ENCODE data around the gene EIF3L.
A peak's percentile ranks its signal among the peaks of the same experiment; 100 is the strongest.

EIF3L gene

GRCh38 chr22:37932821-37933578, 83.8 kb downstream of the EIF3L start:
- peaks cover 5% of the 10 kb centered on the region for H3K4me1 ChIP-seq (ENCODE audit: insufficient read depth, insufficient read length)
- no peaks in the 10 kb centered on the region for H3K9me3 ChIP-seq (ENCODE audit: insufficient read depth, low read length)
- no peak overlapping the region for H3K4me3 ChIP-seq (ENCODE audit: insufficient read length, low read depth)
- H3K9ac ChIP-seq (ENCODE audit: insufficient read length, low read depth): no peak overlapping the region
- TF ChIP-seq YY1 (IDR thresholded peaks at IDR 0.05; ENCODE audit: insufficient read depth, insufficient read length) (no peak), ZNF274 (IDR thresholded peaks at IDR 0.05; ENCODE audit: low read depth, low read length) (no peak), SUZ12 (IDR thresholded peaks at IDR 0.05; ENCODE audit: extremely low read depth, insufficient read depth, insufficient read length) (no peak)
- H3K36me3 ChIP-seq (ENCODE audit: insufficient read depth, insufficient read length, low read length): peaks cover 70% of the 10 kb centered on the region
- no peak for DNase-seq (ENCODE audit: low read depth, low spot score)
- no peaks in the 10 kb centered on the region for H3K27me3 ChIP-seq (ENCODE audit: insufficient read depth, insufficient read length)

- DNase-seq (ENCODE audit: low read depth, low spot score): peak; percentile 83
- Histone ChIP-seq H3K27me3 (ENCODE audit: insufficient read depth, insufficient read length) (no peaks in the 10 kb centered on the region), H3K9me3 (ENCODE audit: insufficient read depth, low read length) (no peaks in the 10 kb centered on the region), H3K4me1 (ENCODE audit: insufficient read depth, insufficient read length) (peaks cover 5% of the 10 kb centered on the region), H3K4me3 (ENCODE audit: insufficient read length, low read depth) (no peak overlapping the region), H3K9ac (ENCODE audit: insufficient read length, low read depth) (peak overlapping the region; percentile 42), H3K36me3 (ENCODE audit: insufficient read depth, insufficient read length, low read length) (peaks cover 70% of the 10 kb centered on the region)
- TF ChIP-seq SUZ12 (IDR thresholded peaks at IDR 0.05; ENCODE audit: extremely low read depth, insufficient read depth, insufficient read length) (no peak), ZNF274 (IDR thresholded peaks at IDR 0.05; ENCODE audit: low read depth, low read length) (no peak), YY1 (IDR thresholded peaks at IDR 0.05; ENCODE audit: insufficient read depth, insufficient read length) (no peak)
Observed at GRCh38 chr22:37933711-37934376, 84.6 kb downstream of the EIF3L start.

All from NT2/D1 (cell line).